Activated T-cell treated with anti-CD3 and anti-CD28 coated beads, Interleukin-2, amount 50 U/mL, for 1 hour (primary cell): Measurements from ENCODE around the gene DIAPH2.

Experiments
- DNase-seq: peaks from one replicate; pipeline ENCODE4 v3.0.0-alpha.2; 2020

DIAPH2 gene

GRCh38 chrX:97065973-97066372 lies 381.3 kb downstream of the DIAPH2 start:
- DNase-seq = no peak

DNA sequence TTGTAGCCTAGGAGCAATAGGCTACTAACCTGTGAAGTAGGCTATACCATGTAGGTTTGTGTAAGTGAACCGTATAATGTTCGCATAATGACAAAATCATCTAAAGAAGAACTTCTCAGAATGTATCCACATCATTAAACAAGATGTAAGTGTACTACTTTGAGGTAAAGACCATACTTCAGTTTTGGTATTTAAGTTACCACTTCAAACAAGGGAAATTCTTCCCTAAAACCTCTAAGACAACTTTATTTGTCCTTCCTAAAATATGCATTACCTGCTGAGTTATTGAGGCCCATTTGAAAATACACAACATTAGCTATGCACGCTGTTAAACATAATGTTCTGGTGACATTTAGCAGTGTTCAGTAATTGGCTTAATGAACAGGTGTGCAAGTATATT lies 381.7 kb downstream of the DIAPH2 start:
- no peak for DNase-seq

DNA sequence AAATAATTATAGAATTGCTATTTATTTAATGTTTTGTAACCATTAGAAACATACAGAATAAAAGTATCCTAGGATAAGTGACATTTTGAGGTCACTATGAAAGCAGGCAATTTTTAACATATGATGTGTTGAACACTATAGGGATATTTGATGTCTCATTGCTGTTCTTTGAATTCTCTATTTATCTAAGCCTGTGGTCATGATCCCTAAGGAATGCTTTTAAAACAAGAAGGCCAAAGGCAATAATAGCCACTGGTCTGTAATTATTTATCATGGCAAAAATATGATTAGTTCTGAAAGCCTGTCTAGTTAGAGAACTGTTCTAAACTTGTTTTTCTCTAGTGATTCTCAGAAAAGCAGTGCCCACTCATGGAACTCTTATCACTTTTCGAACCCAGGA lies 385.7 kb downstream of the DIAPH2 start:
- no peak for DNase-seq

- no peak for DNase-seq
Measured at GRCh38 chrX:97074400-97074799, 389.8 kb downstream of the DIAPH2 start.

- no peak for DNase-seq
Measured at GRCh38 chrX:97089116-97089515, 404.5 kb downstream of the DIAPH2 start.

DNA sequence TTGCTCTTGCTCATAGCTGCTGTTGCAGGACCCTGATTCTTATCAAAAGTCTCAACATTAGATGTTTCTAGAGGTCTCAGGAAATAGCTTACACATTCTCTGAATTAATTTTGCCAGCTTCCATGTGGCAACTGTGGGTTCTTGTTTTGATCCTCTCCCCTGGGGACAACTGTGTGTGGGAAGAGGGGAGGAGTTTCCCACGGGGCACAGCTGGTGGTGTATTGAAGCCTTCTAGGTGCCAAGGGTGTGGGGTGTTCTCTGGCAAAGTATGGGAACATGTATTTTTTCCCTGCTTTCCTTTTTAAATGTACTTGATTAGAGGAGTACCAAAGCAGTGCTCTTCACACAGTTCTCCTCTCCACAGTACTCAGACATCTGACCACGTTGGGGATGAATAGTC lies 411.7 kb downstream of the DIAPH2 start:
- DNase-seq = no peak

DNA sequence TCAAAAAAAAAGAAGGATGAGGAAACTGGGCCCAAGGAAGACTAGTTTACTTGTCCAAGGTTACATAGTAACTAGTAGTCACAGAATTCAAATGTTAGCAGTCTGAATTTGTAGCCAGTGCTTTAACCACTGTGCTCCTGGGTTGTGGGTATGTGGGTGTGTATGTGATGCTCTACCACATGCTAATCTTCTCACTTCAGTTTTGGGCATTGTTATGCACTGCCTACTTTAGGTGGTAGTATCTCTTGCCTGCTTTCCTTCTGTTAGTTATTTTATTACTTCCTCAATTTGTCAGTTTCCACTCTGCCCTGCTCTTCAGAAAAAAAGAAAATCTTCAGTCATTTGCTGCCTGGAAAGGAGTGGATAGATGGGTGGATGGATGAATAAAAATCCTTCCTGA lies 418.3 kb downstream of the DIAPH2 start:
- DNase-seq = no peak

DNA sequence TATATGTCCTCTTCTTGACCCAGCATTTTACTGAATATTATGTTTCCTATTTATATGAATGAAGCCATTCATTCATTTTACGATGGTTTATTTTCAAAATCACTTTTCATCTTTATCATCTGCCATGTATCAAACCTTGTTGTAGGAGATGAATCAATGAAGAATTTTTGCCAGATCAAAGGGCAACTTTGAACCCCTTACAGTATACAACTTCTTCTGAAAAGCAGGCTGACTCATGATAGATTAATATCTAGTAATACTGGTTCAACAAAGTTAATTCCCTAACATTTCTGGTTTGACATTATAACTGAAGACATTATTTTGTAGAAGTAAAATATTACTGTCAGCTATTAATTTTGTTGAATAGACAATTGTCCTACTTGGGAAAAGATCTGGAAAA lies 425.1 kb downstream of the DIAPH2 start:
- no peak for DNase-seq

GRCh38 chrX:97117572-97117971 lies 432.9 kb downstream of the DIAPH2 start:
- DNase-seq = no peak

DNA sequence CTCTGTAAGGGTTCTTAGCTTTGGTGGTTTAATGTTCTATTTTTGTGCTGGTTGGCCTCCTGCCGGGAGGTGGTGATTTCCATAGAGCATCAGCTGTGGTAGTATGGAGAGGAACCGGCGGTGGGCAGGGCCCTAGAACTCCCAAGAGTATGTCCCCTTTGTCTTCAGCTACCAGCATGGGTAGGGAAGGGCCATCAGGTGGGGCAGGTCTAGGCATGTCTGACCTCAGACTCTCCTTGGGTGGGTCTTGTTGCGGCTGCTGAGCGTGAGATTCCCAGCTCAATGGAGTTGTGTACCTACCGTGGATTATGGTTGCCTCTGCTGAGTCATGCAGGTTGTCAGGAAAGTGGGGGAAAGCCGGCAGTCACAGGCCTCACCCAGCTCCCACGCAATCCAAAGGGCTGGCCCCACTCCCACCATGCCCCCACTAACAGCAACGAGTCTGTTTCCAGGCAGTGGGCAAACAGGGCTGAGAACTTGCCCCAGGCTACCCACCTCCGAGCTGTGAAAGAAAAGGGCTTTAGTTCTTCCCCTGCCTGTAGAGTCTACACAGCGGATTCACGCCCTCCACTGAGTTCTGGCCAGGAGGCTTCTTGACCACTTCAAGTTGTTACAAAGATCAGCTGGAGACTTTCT lies 434.9 kb downstream of the DIAPH2 start:
- no peak for DNase-seq

- DNase-seq = no peak
Measured at GRCh38 chrX:97123001-97123400, 438.4 kb downstream of the DIAPH2 start.

GRCh38 chrX:97126020-97126419 lies 441.4 kb downstream of the DIAPH2 start:
- DNase-seq = no peak

GRCh38 chrX:97132664-97133415 lies 448.2 kb downstream of the DIAPH2 start:
- no peak for DNase-seq

- DNase-seq = no peak
Measured at GRCh38 chrX:97145934-97146333, 461.3 kb downstream of the DIAPH2 start.

DNA sequence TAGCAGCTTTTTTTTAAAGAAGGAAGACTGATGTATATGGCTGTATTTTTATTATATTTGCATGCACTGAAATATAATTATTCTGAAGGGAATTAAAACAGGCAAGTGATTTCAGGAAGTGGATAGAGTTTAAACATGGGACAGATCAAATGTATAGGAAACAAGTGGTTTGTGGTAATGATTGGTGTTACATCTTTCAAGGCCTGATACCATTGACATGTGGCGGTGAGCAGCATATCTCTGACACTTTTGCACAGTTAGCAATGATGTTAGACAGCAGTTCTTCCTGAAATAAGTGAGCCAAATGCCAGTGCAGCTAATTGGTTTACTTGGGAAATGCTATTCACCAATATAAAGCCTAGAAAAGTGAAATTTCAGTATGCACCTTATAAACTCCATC lies 471.2 kb downstream of the DIAPH2 start:
- DNase-seq = no peak

DNA sequence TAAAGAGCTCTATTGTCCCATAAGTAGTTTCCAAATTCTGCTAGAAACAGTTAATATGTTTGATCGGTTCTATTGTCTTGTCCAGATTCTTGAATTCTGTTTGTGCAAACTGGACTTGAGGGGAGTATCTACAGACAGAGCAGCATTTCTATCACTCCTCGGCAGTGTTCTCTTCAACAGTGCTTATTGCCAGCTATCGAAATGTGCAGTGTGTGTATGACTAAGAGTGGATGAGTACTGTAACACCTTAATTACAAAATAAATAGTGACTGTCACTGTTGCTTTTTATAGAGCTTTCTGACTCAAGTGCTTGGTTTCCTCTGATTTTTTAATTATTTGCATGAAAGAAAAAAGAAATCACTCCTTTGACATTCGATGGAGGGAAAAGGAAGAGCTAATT lies 473.6 kb downstream of the DIAPH2 start:
- no peak for DNase-seq

DNA sequence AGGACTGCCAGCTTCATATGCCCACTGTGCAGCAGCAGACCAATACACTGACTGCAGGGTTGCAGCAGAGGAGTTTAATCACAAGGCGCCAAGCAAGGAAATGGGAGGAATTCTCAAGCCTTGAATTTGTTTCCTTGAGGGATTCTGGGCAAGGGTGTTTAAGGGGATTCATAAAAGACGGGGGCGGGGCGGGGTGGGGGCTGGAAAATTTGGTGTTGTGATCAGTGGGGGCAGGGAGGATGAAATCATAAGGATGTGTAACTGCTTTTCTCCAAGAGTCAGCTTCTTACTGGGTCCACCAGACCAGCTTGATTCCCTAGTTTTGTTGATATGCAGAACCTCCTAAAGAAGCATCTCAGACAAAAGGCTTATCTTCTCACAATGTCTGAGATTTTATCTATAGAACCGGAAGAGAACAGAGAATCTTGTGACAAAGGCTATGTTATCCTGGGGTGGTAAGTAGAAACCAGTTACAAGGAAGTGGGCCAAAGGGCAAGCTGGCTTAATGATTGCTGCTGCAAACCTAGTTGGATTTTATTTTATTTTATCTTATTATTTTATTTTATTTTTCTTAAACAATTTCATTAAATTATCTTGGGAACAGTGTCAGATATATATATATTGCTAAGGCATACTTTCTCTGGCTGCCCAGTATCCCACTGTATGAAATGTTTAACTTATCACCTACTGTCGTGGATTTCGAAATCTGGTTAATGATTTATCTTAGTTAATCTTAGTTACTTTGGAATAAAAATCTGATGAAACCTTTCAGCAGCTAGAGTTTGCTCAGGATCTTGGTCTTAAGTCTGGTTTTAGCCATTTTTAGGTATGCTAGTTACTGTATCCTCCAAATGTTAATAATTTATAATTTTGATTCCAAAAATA lies 475.5 kb downstream of the DIAPH2 start:
- no peak for DNase-seq

DNA sequence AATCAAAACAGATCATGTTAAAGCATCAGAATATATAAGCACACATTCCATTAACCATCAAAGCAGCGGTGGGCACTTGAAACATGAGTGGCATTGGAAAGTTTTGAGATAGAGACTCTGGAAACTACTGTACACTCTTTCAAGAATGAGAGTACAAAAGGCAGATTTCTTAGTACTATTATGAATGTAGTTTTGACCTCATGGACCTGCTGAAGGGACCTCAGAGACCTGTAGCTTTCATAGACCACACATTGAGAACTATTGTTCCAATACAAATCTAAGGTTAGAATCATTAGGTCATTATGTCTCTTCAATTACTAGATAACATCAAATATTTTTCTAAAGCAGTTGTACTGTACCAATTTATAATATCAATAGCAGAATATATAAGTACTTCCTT lies 482.7 kb downstream of the DIAPH2 start:
- DNase-seq = no peak

DNA sequence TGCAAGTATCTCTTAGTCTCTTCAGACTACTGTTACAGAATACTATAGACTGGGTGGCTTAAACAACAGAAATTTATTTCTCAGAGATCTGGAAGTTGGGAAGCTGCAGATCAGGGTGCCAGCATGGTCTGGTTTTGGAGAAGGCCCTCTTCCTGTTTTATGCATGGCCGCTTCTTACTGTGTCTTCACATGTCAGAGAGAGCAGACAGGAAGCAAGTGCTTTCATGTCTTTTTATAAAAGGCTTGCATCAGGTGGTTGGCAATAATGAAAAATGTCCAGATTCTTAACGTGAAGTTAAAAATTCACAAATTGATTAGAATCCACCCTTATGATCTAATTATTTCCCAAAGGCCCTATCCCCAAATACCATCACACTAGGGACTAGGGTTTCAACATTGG lies 484.0 kb downstream of the DIAPH2 start:
- DNase-seq = no peak

GRCh38 chrX:97175147-97175546 lies 490.5 kb downstream of the DIAPH2 start:
- no peak for DNase-seq

DNA sequence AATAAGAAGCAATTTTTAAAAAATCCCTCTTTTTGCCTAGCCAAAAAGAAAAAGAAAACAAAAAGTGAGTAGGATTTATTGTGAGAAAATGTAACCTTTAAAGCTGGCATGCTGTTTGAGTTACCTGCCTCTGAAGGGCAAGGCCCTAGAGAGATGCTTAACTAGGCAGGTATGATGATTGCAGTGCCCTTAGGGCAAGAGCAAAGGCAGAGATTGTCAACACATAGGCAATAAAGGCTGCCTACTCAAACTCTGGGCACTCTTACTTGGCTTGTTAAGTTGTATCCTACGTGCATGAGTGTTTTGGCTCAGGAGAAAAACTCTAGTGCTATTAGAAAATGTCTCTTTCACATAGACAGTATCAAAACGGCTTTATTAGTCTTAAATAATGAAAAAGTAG lies 505.0 kb downstream of the DIAPH2 start:
- no peak for DNase-seq

GRCh38 chrX:97199501-97199900 lies 514.9 kb downstream of the DIAPH2 start:
- no peak for DNase-seq

DNA sequence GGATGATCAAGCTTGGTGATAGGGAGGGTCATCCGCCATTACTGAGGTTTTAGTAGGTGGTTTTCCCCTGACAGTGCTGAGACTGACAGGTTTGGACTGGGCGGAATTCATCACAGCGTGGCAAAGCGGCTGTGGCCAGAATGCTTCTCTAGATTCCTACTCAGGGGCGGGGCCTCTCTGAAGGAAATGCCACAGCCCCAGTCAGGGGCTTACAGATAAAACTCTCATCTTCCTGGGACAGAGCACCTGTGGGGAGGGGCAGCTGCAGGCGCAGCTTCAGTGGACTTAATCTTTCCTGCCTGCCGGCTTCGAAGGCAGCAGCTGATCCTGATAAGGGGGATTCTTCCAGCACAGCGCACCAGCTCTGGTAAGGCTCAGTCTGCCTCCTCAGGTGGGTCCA lies 515.8 kb downstream of the DIAPH2 start:
- DNase-seq = no peak

DNA sequence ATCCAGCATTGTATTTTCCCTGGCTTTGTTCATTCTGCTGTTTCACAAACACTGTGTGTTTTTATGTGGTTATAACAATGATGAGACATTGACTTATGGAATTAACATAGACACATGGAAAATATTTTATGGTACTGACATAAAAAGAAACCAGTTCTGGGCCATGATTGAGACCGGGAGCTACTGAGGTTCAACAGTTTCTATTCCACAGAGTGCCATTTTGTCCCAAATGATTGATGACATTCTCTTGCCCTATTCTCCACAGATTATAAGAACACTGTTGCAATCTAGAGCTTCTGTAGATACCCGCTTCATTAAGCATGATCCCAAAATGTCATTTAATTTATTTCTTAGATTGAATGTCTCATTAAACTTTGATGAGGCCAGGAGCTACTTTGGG lies 525.9 kb downstream of the DIAPH2 start:
- no peak for DNase-seq
